Prostate gland (tissue), 2 donors: ENCODE measurements around the gene WDR18.

Experiments used
- POLR2A ChIP-seq: fragments of 450-650 bp; IDR thresholded peaks from one replicate; pipeline ENCODE4 v1.6.1; 2016; ENCODE audit warnings: antibody characterized with exemption, mild to moderate bottlenecking
- TF ChIP-seq, protein P1 (sequence below), 4 experiments: fragments of 200-600 bp in 2 of 4; fragments of 450-650 bp in 2 of 4; sonication (generic) in 2 of 4; IDR thresholded peaks; 1 replicate in 3 of 4; 2 replicates in 1 of 4; pipeline ENCODE4 v1.5.1; 2016 to 2019; ENCODE audit warnings: antibody characterized with exemption in 4 of 4, mild to moderate bottlenecking in 2 of 4, moderate library complexity in 2 of 4

DNA sequence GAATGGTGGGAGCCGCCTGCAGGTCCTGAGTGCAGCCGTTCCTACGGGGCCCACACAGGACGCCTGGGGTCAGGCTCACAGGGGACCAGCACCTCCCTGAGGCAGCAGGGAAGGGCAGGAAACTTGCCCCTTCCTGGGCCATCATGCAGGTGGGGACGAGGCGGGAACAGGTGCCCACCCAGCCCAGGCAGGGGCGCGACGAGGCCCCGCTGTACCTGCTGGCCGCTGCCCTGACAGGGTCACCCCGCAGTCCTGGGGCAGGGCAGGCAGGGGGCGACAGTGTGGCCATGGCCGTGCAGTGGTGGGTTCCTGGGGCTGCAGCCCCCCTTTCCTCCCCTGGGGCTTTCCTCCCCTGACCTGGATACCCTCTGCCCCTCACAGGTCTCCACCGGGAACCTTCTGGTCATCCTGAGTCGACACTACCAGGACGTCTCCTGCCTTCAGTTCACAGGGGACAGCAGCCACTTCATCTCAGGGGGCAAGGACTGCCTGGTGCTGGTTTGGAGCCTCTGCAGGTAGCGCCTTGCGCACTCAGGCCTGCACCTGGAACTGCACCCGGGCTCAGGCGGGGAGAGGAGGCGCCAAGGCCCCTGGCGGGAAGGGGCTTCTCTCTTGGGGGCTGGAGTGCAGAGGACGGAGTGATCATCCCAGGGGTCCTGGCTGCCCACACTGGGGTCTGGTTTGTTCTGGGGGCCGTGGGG is 5.4 kb downstream of the WDR18 start:
- TF ChIP-seq, protein P1, sequence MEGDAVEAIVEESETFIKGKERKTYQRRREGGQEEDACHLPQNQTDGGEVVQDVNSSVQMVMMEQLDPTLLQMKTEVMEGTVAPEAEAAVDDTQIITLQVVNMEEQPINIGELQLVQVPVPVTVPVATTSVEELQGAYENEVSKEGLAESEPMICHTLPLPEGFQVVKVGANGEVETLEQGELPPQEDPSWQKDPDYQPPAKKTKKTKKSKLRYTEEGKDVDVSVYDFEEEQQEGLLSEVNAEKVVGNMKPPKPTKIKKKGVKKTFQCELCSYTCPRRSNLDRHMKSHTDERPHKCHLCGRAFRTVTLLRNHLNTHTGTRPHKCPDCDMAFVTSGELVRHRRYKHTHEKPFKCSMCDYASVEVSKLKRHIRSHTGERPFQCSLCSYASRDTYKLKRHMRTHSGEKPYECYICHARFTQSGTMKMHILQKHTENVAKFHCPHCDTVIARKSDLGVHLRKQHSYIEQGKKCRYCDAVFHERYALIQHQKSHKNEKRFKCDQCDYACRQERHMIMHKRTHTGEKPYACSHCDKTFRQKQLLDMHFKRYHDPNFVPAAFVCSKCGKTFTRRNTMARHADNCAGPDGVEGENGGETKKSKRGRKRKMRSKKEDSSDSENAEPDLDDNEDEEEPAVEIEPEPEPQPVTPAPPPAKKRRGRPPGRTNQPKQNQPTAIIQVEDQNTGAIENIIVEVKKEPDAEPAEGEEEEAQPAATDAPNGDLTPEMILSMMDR (IDR thresholded peaks at IDR 0.05): no peak
- no peak for TF ChIP-seq POLR2A
